ENCODE data around the gene YIF1B.

GRCh38 chr19:38335949-38336637, 20.3 kb upstream of the YIF1B start:
- no peak for TF ChIP-seq CTCF (IDR thresholded peaks at IDR 0.05; ENCODE audit: low read length)
- TF ChIP-seq EZH2 (optimal IDR thresholded peaks at IDR 0.05; ENCODE audit: low read depth, low read length), result no peak
- no peak for TF ChIP-seq EZH2phosphoT487 (IDR thresholded peaks at IDR 0.05; ENCODE audit: low read length)

All from MM.1S (cell line).